ENCODE data around the gene MUC2. TPM values are rescaled to one million over a fixed set of nuclear protein-coding genes. Genes with fewer than 3 reads are reported as not detected.

Gene MUC2
- total and polyA plus RNA-seq, 7 donors = 2.5 to 248 (median 15.4) TPM; not detected in 1

DNA sequence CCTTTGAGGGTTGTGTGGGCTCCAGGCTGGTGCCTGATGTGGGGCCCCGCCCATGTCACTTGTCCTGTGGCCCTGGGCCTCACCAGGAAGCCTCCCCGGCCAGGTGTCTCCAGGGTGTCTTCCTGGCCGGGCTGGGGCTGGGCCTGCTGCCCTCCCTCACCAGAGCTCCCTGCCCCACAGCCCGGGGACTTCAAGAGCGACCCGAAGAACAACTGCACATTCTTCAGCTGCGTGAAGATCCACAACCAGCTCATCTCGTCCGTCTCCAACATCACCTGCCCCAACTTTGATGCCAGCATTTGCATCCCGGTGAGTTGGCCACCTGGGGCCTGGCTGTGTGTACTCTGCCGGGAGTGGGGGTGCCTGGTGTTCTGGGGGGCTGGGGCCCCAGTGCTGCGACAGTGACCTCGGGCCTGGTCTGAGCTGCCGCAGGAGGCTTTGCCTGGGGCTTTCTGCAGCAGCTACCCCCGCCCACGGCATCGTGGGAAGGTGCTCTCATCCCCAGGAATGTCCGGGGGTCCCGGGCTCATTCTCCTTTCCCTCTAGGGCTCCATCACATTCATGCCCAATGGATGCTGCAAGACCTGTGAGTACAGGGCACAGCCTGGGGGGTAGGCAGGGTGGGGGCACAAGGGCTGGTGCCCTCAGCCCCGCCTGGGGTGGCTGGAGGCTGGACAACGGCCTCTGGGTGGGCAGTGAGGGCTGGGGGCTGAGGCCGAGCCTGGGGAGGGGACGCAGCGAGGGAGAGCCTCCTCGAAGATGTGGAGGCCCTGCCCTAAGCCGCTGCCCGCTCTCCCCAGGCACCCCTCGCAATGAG is 34.6 kb downstream of the MUC2 start:
- DNase-seq = no peak
- no peak overlapping the region for H3K27ac ChIP-seq
- no peaks in the 10 kb centered on the region for H3K4me1 ChIP-seq
- intact Hi-C loops (cut with DNase I) = no loop called here
- no peaks in the 10 kb centered on the region for H3K9me3 ChIP-seq
- WGBS, 2 donors = 78 to 82% methylated on average over 28 of the region's 28 CpGs
- H3K4me3 ChIP-seq = no peak overlapping the region
- peaks cover 0 to 37% (median 6%) of the 10 kb centered on the region in 3 donors for H3K27me3 ChIP-seq
- no peaks in the 10 kb centered on the region for H3K36me3 ChIP-seq
- TF ChIP-seq POLR2A (IDR thresholded peaks at IDR 0.05) = no peak
- TF ChIP-seq POLR2AphosphoS5 (IDR thresholded peaks at IDR 0.05) = no peak
- no peak for TF ChIP-seq EP300 (IDR thresholded peaks at IDR 0.05)
- TF ChIP-seq, protein P1, sequence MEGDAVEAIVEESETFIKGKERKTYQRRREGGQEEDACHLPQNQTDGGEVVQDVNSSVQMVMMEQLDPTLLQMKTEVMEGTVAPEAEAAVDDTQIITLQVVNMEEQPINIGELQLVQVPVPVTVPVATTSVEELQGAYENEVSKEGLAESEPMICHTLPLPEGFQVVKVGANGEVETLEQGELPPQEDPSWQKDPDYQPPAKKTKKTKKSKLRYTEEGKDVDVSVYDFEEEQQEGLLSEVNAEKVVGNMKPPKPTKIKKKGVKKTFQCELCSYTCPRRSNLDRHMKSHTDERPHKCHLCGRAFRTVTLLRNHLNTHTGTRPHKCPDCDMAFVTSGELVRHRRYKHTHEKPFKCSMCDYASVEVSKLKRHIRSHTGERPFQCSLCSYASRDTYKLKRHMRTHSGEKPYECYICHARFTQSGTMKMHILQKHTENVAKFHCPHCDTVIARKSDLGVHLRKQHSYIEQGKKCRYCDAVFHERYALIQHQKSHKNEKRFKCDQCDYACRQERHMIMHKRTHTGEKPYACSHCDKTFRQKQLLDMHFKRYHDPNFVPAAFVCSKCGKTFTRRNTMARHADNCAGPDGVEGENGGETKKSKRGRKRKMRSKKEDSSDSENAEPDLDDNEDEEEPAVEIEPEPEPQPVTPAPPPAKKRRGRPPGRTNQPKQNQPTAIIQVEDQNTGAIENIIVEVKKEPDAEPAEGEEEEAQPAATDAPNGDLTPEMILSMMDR (IDR thresholded peaks at IDR 0.05) = no peak

DNA sequence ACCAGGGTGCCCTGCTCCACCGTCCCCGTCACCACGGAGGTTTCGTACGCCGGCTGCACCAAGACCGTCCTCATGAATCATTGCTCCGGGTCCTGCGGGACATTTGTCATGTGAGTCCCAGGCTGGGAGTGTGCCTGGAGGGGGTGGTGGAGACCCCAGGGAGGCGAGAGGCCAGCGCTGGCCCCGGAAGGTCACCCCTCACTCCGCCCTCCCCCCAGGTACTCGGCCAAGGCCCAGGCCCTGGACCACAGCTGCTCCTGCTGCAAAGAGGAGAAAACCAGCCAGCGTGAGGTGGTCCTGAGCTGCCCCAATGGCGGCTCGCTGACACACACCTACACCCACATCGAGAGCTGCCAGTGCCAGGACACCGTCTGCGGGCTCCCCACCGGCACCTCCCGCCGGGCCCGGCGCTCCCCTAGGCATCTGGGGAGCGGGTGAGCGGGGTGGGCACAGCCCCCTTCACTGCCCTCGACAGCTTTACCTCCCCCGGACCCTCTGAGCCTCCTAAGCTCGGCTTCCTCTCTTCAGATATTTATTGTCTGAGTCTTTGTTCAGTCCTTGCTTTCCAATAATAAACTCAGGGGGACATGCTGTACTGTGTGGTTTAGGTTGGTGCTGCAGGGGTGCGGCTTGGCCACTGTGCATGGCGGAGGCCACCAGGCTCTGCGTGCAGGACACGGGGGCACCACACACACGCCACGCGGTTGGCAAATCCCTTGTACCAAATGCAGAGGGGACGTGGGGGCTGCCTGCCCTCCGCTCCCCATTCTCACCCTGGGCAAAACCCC is 35.4 kb downstream of the MUC2 start:
- no peaks in the 10 kb centered on the region for H3K4me1 ChIP-seq
- peaks cover 0 to 41% (median 6%) of the 10 kb centered on the region in 3 donors for H3K27me3 ChIP-seq
- DNase-seq = peak; percentile 54
- WGBS, 2 donors = 88 to 94% methylated on average over 39 of the region's 39 CpGs
- intact Hi-C loops (cut with DNase I) = no loop called here
- H3K27ac ChIP-seq = no peak overlapping the region
- no peaks in the 10 kb centered on the region for H3K36me3 ChIP-seq
- TF ChIP-seq POLR2A (IDR thresholded peaks at IDR 0.05) (no peak), EP300 (IDR thresholded peaks at IDR 0.05) (no peak), POLR2AphosphoS5 (IDR thresholded peaks at IDR 0.05) (no peak)
- TF ChIP-seq, protein P1 (IDR thresholded peaks at IDR 0.05) = no peak
- no peak overlapping the region for H3K4me3 ChIP-seq
- H3K9me3 ChIP-seq = no peaks in the 10 kb centered on the region

DNA sequence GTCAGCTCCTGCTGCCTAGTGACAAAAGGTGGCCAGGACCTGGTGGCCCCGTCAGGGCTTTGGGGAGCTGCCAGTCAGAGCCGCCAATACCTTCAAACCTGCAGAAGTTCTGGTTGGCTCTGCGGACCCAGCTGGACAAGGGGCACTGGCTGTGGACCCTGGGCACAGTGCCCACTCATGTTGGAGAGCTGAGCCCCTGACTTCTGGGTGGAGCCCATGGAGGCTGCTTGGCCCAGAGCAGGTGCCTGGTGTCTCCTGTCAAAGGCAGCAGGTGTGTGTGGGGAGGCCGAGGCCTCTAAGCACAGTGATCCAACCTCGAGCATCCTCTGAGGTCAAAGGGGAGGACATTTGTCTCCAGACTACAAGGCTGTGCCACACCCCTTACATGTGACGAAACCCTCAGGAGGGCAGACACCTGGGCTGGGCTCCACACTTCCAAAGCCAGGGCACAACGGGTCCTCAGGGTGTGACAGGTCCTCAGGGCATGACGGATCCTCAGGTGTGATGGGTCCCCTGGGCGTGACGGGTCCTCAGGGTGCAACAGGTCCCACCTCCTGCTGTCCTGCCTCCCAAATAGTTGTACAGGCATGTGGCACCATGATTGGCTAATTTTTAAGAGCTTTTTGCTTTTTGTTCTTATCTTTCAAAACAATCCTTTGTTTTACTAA is 37.0 kb downstream of the MUC2 start:
- no peaks in the 10 kb centered on the region for H3K4me1 ChIP-seq
- peak; percentile 57 for DNase-seq
- no peak overlapping the region for H3K27ac ChIP-seq
- TF ChIP-seq EP300 (IDR thresholded peaks at IDR 0.05) = no peak
- TF ChIP-seq POLR2A (IDR thresholded peaks at IDR 0.05) = no peak
- TF ChIP-seq, protein P1 (IDR thresholded peaks at IDR 0.05) = no peak
- no peak for TF ChIP-seq POLR2AphosphoS5 (IDR thresholded peaks at IDR 0.05)
- H3K4me3 ChIP-seq = no peak overlapping the region
- intact Hi-C loops (cut with DNase I) = no loop called here
- no peaks in the 10 kb centered on the region for H3K9me3 ChIP-seq
- WGBS, 2 donors = 61 to 83% methylated on average over 10 of the region's 10 CpGs
- H3K36me3 ChIP-seq = no peaks in the 10 kb centered on the region
- peaks cover 0 to 41% (median 6%) of the 10 kb centered on the region in 3 donors for H3K27me3 ChIP-seq

DNA sequence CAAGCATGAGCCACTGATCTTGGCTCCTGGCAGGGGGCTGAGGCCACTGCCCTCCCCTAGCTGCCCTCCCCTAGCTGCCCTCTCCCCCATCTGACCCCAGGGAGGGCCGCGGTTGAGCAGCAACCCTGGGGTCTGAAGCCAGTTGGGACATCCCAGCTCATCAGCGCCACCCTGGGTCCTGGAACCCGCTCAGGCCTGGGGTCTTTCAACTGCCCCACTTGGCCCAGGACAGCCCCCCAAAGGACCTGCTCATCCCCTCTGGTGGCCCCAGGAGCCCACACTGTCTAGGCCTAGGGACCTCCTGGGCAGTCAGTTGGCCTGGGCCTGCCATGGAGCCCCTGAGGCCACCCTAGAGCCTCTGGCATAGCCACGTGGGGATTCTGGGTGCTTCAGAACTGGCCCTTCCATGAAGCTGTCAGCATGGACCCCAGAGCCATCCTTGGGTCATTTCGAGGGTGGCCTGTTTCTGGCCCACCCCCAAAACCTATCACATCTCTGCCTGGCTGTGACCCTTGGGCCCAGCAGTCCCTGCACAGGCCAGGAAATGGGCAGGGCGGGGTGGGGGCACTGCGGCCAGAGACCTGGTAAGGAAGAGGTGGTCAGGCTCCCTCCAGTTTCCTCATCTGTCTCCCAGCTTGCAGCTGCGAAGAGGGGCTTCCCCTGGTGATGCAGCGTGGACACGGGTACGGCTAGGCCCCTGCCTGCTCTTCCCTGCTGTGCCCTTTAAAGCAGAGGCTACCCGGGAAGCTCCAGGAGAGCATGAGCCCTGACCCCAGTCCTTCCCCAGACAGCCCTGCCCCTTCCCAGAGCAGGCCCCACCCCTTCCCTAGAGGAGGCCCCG is 37.9 kb downstream of the MUC2 start:
- 84 to 94% methylated on average over 14 of the region's 14 CpGs for WGBS, 2 donors
- Histone ChIP-seq H3K4me1 (no peaks in the 10 kb centered on the region), H3K27me3 (peaks cover 0 to 34% (median 6%) of the 10 kb centered on the region in 3 donors), H3K36me3 (no peaks in the 10 kb centered on the region), H3K4me3 (no peak overlapping the region), H3K9me3 (no peaks in the 10 kb centered on the region), H3K27ac (no peak overlapping the region)
- intact Hi-C loops (cut with DNase I) = no loop called here
- peak; percentile 53 for DNase-seq
- no peak for TF ChIP-seq EP300 (IDR thresholded peaks at IDR 0.05)
- TF ChIP-seq POLR2AphosphoS5 (IDR thresholded peaks at IDR 0.05) = no peak
- TF ChIP-seq, protein P1 (IDR thresholded peaks at IDR 0.05) = no peak
- TF ChIP-seq POLR2A (IDR thresholded peaks at IDR 0.05) = no peak

Data from sigmoid colon (tissue), 7 donors.